ENCODE results near the gene RPRD1A. TPM values are rescaled to one million over a fixed set of nuclear protein-coding genes. Genes with fewer than 3 reads are reported as not detected.
"Not testable (repeated sequence)": the region's sequence is repeated elsewhere in the genome, so short reads cannot be mapped to it uniquely, and the experiment has no call there.

The RPRD1A gene
- total RNA-seq, 1 experiment from 2014 or later = 25.1 TPM

DNA sequence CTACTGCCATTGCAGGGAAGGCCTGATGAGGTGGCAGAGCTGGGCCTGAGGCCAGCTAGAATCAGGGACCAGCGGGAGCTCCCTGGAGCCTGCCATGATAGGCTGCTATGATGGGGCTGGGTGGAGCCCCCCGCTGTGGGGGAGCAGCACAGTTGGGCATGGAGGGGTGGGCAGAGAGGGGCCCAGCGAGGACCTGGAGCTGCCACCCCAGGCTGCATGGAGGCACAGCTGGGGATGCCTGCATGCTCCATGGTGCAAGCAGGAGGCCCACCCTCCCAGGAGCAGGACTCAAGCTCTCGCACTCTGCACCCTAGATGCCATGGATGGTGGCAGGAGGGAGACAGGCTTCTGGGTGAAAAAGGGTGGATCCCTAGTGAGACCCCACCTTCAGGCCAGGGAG is 17.8 kb upstream of the RPRD1A start:
- in situ Hi-C loops (cut with HindIII; ENCODE audit: low pct_unique_long_range_greater_than_20kb, low sequenced_read_pairs) = no loop called here
- no peak for DNase-seq (ENCODE audit: low read depth)

DNA sequence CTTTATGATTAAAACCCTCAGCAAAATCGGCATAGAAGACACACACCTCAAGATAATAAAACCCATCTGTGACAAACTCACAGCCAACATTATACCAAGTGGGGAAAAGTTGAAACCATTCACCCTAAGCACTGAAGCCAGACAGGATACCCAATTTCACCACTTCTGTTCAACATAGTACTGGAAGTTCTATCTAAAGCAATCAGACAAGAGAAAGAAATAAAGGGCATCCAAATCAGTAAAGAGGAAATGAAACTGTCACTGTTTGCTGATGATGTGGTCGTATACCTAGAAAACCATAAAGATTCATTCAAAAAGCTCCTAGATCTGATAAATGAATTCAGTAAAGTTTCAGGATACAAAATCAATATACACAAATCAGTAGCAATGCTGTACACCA is 16.4 kb upstream of the RPRD1A start:
- DNase-seq (ENCODE audit: low read depth) = no peak
- in situ Hi-C loops (cut with HindIII; ENCODE audit: low pct_unique_long_range_greater_than_20kb, low sequenced_read_pairs) = no loop called here

DNA sequence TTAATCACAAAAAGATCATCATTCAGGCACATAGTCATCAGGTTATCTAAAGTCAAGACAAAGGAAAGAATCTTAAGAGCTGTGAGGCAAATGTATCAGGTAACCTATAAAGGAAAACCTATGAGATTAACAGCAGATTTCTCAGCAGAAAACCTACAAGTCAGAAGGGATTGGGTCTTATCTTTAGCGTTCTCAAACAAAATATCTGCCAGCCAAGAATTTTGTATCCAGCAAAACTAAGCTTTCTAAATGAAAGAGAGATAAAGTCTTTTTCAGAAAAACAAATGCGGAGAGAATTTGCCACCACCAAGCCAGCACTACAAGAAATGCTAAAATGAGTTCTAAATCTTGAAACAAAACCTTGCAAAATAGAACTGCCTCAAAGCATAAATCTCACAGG is 13.8 kb upstream of the RPRD1A start:
- in situ Hi-C loops (cut with HindIII; ENCODE audit: low pct_unique_long_range_greater_than_20kb, low sequenced_read_pairs) = not testable (repeated sequence)

DNA sequence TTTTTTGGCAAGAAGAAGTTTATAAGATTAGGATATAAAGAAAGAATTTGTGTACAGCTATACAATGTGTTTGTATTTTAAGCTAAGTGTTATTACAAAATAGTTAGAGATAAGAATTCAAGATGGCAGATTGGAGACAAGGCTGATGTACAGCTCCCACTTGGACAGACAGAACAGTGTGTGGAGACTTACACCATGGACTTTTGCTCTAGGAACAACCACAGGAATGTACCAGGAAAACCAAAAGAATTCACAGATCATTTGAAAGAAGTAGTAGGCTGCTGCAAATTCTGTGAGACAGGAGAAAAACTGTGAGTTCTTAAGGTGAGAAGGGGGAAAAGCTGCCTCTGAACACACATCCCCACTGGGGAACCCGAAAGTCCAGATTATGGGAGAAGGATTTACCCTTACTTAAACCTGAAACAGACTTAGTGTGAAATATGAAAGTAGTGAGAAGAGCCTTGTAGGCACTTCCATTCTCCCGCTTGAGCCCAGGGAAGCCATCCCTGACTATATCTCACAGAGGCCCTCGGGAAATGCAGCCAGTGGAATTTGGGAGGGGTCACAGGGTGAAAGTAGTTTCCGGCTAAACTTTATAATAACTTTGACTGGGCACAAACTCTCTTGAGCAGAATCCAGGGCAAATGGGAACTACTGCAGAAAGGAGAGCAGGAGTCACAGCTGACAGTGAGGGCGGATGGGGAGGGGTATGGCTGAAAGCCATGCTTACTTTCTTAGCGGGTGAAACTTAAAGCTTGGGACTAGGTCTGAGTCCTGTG is 11.6 kb upstream of the RPRD1A start:
- in situ Hi-C loops (cut with HindIII; ENCODE audit: low pct_unique_long_range_greater_than_20kb, low sequenced_read_pairs) = no loop called here
- no peak for DNase-seq (ENCODE audit: low read depth)

More for the DNA sequence above, 13.8 kb upstream of the RPRD1A start:
- not testable (repeated sequence) for DNase-seq (ENCODE audit: low read depth)

DNA sequence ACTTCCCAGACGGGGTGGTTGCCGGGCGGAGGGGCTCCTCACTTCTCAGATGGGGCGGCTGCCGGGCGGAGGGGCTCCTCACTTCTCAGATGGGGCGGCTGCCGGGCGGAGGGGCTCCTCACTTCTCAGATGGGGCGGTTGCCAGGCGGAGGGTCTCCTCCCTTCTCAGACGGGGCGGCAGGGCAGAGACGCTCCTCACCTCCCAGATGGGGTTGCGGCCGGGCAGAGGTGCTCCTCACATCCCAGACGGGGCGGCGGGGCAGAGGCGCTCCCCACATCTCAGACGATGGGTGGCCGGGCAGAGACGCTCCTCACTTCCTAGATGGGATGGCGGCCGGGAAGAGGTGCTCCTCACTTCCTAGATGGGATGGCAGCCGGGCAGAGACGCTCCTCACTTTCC is 10.4 kb upstream of the RPRD1A start:
- DNase-seq (ENCODE audit: low read depth); in situ Hi-C loops (cut with HindIII; ENCODE audit: low pct_unique_long_range_greater_than_20kb, low sequenced_read_pairs): not testable (repeated sequence)

DNA sequence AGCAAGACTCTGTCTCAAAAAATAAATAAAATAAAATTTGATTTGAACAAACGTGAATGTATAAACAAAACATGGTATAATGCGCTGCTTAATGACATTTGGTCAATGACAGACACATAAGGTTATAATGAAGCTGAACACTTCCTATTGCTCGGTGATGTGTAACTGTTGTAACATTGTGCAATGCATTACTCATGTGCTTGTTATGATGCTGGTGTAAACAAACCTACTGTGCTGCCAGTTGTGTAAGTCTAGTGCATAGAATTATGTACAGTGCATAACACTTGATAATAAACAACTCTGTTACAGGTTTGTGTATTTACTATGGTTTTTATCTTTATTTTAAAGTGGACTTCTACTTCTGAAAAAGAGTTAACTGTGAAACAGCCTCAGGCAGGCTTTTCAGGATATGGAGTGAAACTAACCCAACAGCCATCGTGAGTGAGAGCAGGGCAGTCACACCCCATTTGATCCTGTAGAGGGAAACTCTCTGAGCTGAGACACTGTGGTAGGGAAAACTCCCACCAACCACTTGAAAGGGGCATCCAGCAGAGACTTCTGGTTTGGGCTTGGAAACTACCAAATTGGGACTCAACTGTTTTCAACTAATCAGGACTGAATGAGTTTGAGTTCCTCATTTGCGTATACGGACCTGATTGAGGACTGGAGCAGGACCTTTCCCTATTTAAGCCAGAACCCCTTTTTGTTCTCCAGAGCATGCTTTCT is 8.7 kb upstream of the RPRD1A start:
- in situ Hi-C loops (cut with HindIII; ENCODE audit: low pct_unique_long_range_greater_than_20kb, low sequenced_read_pairs) = no loop called here

DNA sequence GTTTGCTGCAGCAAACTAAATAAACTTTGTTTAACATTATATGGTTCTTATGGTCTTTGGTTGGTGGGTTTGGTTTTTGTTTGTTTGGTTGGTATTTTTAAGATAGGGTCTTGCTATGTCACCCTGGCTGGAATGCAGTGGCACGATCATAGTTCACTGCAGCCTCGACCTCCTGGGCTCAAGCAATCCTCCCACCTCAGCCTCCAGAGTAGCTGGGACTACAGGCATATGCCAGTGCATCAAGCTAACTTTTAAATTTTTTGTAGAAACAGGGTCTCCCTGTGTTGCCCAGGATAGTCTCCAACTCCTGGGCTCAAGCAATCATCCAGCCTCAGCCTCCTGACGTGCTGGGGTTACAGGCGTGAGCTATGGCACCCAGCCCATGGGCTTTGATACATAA is 7.1 kb upstream of the RPRD1A start:
- no peak for DNase-seq (ENCODE audit: low read depth)
- in situ Hi-C loops (cut with HindIII; ENCODE audit: low pct_unique_long_range_greater_than_20kb, low sequenced_read_pairs) = no loop called here

More for the DNA sequence above, 8.7 kb upstream of the RPRD1A start:
- peak; percentile 59 for DNase-seq (ENCODE audit: low read depth)

DNA sequence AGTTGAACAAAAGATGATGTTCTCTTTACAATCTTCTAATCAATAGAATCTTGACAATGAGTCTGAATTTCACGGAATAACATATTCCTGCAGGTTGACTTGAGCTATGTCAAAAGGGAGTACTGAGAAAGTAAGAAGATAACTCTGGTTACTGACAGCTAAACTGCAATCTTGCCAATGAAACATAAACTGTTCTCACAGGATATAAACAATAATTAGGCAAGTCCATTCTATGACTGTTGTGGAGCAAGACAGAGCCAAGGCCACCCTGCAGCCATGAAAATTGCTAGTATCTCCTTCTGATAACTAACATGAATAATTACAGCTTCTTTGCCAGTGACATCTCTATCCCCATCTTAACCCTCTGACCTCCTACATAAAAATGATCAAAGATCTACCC is 6.3 kb upstream of the RPRD1A start:
- no peak for DNase-seq (ENCODE audit: low read depth)
- in situ Hi-C loops (cut with HindIII; ENCODE audit: low pct_unique_long_range_greater_than_20kb, low sequenced_read_pairs) = no loop called here

DNA sequence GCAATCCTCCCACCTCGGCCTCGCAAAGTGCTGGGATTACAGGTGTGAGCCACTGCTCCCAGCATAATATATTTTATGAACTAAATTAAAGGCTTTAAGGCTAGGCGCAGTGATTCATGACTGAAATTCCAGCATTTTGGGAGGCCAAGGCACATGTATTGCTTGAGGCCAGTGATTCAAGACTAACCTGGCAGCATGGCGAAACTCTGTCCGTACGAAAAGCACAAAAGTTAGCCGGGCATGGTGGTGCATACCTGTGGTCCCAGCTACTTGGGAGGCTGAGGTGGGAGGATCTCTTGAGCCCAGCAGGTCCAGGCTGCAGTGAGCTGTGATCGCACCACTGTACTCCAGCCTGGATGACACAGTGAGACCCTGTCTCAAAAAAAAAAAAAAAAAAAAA is 5.0 kb upstream of the RPRD1A start:
- in situ Hi-C loops (cut with HindIII; ENCODE audit: low pct_unique_long_range_greater_than_20kb, low sequenced_read_pairs); DNase-seq (ENCODE audit: low read depth): not testable (repeated sequence)

DNA sequence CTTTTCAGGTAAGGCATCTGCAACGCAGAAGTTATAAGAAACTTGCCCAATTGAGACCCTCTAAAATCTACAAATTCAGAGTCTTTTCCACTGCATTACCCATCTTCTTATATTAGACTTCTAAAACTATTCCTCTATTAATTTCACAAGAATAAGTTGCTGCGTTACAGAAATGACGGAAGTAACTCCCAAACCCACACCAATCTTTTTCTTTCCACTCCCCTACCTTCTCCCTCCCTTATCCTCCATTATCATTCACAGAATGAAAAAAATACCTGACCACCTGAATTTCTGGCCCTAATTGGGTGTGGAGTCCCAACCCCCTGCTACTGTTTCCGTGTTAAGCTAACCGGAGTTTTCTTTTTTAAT is 689 bp downstream of the RPRD1A start:
- DNase-seq (ENCODE audit: low read depth) = no peak
- in situ Hi-C loops (cut with HindIII; ENCODE audit: low pct_unique_long_range_greater_than_20kb, low sequenced_read_pairs) = no loop called here

DNA sequence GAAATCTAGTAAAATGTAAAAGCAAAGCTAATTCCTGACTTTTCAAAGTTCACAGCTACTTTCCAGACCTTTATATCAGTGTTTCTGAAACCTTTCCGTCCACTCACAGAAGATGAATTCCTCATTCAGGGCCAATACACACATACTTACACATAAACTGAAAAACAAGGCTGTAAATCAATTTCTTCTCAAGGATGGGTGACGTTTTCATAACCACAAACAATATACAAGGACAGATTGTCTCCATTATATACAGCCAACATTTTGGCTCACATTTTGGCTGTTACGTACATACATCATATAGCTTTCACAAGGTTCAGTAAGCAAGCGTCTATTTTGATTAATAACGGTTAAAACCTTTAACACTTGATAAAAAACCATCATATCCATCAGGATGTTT is 1.4 kb downstream of the RPRD1A start:
- in situ Hi-C loops (cut with HindIII; ENCODE audit: low pct_unique_long_range_greater_than_20kb, low sequenced_read_pairs) = no loop called here
- no peak for DNase-seq (ENCODE audit: low read depth)

DNA sequence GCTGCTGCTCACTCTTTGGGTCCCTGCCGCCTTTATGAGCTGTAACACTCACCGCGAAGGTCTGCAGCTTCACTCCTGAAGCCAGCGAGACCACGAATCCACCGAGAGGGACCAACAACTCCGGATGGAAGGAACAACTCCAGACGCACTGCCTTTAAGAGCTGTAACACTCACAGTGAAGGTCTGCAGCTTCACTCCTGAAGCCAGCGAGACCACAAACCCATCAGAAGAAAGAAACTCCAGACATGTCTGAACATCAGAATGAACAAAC is 2.6 kb downstream of the RPRD1A start:
- in situ Hi-C loops (cut with HindIII; ENCODE audit: low pct_unique_long_range_greater_than_20kb, low sequenced_read_pairs); DNase-seq (ENCODE audit: low read depth): not testable (repeated sequence)

DNA sequence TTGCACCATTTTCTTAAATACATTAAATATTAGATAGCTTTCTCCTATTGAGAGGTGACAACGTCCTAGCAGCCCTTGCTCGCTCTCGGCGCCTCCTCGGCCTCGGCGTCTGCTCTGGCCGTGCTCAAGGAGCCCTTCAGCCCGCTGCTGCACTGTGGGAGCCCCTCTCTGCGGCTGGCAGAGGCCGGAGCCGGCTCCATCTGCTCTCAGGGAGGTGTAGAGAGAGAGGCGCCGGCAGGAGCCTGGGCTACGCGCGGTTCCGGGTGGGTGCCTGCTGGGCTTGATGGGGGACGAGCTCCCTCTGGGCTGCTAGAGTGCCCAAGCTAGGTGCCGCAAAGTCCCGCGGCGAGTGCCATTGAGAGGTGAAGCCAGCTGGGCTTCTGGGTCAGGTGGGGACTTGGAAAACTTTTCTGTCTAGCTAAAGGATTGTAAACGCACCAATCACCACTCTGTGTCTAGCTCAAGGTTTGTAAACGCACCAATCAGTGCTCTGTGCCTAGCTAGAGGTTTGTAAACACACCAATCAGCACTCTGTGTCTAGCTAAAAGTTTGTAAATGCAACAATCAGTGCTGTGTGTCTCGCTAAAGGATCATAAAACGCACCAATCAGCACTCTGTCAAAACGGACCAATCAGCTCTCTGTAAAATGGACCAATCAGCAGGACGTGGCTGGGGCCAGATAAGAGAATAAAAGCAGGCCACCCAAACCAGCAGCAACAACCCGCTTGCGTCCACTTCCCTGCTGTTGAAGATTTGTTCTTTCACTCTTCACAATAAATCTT is 3.1 kb downstream of the RPRD1A start:
- DNase-seq (ENCODE audit: low read depth) = no peak
- in situ Hi-C loops (cut with HindIII; ENCODE audit: low pct_unique_long_range_greater_than_20kb, low sequenced_read_pairs) = no loop called here

DNA sequence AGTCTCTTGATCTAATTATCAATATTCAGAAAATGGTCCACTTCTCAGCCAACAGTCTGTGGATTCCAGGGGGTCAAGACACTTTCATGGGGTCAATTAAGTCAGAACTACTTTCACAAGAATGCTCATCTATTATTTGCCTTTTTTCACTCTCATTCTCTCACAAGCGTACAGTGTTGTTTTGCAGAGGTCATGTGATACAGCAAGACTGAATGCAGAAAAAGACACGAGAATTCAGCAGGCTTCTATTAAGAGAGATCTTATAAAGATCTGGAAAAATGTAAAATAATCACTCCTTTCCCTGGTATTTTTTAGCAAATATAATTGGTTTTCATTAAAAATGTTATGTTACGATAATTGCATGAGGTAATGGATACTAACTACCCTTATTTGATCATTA is 8.7 kb downstream of the RPRD1A start:
- in situ Hi-C loops (cut with HindIII; ENCODE audit: low pct_unique_long_range_greater_than_20kb, low sequenced_read_pairs) = no loop called here
- no peak for DNase-seq (ENCODE audit: low read depth)

DNA sequence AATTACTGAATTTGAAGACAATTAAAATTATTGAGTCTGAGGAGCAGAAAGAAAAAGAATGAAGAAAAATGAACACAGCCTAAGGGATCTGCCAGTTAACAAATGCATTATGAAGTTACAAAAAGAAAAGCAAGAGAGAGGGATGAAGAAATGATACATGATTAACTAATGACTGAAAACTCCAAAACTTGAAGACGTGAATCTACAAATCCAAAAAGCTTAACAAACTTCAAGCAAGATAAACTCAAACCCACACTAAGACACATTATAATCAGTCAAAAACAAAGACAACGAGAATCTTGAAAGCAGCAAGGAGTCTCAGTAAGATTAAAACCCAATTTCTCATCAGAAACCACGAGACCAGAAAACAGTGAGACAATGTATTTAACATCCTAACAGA is 15.6 kb downstream of the RPRD1A start:
- no peak for DNase-seq (ENCODE audit: low read depth)
- in situ Hi-C loops (cut with HindIII; ENCODE audit: low pct_unique_long_range_greater_than_20kb, low sequenced_read_pairs) = no loop called here

DNA sequence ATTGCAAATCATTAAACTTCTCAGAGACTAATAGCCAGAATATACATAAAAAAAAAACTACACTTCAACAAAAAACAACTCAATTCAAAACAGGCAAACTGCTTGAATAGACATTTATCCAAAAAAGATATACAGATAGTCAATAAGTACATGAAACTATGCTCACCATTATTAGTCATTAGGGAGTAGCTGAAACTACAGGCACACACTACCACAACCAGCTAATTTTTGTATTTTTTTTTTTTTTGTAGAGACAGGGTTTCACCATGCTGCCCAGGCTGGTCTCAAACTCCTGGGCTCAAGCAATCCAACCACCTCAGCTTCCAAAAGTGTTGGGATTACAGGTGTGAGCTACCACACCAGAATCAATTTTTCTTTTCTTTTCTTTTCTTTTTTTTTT is 16.9 kb downstream of the RPRD1A start:
- in situ Hi-C loops (cut with HindIII; ENCODE audit: low pct_unique_long_range_greater_than_20kb, low sequenced_read_pairs) = no loop called here
- no peak for DNase-seq (ENCODE audit: low read depth)

DNA sequence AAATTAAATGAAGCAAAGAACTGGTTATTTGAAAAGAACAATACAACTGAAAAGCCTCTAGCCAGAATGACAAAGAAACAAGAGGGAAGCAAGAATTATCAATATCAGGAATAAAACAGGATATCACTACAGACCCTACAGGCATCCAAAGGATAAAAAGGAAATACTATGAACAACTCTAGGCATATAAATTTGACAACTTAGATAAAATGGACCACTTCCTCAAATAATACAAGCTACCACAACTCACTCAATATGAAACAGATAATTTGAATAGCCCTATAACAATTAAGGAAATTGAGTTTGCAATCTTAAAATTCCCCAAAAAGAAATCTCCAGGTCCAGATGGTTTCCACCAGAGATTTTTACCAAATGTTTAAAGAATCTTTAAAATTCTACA is 19.8 kb downstream of the RPRD1A start:
- in situ Hi-C loops (cut with HindIII; ENCODE audit: low pct_unique_long_range_greater_than_20kb, low sequenced_read_pairs) = no loop called here
- DNase-seq (ENCODE audit: low read depth) = no peak

DNA sequence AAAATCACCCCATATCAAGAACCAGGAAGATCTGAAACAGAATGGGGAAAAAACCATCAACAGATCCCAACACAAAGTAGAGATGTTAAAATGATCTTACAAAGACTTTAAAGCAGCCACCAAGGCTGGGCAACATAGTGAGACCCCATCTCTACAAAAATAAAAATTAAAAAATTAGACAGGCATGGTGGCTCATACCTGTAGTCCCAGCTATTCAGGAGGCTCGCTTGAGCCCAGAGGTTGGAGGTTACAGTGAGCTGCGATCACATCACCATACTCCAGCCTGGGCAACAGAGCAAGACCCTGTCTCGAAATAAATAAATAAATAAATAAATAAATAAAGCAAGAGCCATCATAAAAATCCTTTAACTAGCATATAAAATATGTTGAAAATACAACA is 20.5 kb downstream of the RPRD1A start:
- in situ Hi-C loops (cut with HindIII; ENCODE audit: low pct_unique_long_range_greater_than_20kb, low sequenced_read_pairs) = no loop called here
- DNase-seq (ENCODE audit: low read depth) = no peak

DNA sequence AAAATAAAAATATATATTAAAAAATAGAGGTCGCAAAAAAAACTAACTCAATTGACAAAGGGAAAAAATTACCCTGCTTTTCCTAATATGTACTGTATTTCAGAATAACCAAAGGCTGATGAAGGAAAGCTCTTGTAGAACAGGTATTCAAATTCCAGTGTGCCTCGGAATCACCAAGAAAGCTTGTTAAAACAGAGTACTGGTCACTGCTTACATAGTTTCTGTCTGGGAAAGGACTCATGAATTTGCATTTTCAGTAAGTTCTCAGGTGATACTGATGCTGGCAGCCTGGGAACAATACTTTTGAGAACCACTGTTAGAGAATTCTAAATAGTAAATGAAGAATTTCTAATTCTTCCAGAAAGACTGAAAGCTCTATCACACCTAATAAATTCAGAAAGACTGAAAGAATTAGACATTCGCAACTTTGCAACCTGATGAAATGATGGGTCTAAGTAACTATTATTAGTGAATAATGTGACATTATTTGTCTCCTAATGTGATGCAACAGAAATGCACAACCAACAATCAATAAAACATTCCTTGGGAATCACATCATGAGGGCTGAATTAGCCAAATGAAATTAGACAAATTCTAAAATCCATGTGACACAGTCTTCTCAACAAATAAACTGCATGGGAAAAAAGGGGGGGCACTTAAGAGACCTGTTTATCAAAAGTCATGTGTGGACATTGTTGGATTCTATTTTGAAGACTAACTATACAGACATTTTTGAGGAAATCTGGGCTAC is 21.9 kb downstream of the RPRD1A start:
- no peak for DNase-seq (ENCODE audit: low read depth)
- in situ Hi-C loops (cut with HindIII; ENCODE audit: low pct_unique_long_range_greater_than_20kb, low sequenced_read_pairs) = no loop called here

Data from Caki2 (cell line).